Measurements from ENCODE around the gene PLOD2.
A peak's percentile ranks its signal among the peaks of the same experiment; 100 is the strongest.

The PLOD2 gene

DNA sequence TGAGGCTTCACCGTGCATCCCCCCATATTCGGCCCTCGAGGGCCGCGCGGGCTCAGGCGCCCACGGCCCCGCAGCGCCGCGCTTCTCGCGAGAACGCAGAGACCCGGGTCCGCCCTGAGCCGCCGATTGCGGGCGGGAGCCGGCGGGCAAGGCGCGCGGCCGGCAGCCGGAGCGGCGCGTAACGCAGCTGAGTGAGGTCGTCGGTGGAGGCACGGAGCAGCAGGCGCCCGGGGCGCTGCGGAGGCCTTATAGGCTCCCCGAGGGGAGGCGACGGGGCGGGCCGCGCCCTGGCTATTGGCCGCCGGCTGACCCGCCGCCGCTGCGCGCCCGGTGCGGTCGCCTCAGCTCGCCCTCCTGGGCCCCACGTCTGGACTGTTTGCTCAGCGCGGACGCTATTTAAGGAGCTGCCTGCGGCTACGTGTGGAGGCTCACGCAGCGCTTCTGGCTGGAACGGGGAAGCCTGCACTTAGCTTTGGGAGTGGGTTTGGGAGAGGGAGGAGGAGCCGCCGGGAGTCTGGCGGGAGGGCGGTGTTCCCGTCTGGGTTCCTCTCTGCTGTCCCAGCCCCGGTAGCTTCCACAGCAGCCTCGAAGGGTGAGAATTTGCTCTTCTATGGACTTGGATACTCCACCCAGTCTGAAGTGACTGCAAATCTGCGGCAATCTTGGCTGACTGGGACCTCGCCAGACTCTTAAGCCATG lies at the start of gene PLOD2:
Gene PLOD2, minus strand, starts transcription at position 221 of the 699 bp plus-strand sequence. Its CDS starts 195 bp downstream, at position 26.
- peak; percentile 83 for DNase-seq (ENCODE audit: low spot score)

DNA sequence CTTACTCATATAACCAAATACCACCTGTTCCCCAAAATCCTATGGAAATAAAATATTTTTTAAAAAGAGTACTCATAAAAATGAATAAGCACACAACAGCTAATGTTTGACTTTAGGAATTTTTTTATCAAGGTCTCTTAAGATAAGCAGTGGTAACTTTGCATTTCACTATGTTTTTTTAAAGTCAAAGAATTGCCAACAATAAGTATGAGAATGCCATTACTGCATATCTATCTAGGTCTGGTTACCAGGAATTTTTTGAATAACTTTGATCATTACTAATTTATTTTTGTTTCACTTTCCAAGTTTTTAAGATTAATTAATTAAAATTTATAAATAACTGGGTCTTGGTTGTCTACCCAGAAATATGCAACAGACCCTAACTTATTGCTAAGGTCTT lies 48.4 kb upstream of the PLOD2 start:
- DNase-seq (ENCODE audit: low spot score) = no peak

DNA sequence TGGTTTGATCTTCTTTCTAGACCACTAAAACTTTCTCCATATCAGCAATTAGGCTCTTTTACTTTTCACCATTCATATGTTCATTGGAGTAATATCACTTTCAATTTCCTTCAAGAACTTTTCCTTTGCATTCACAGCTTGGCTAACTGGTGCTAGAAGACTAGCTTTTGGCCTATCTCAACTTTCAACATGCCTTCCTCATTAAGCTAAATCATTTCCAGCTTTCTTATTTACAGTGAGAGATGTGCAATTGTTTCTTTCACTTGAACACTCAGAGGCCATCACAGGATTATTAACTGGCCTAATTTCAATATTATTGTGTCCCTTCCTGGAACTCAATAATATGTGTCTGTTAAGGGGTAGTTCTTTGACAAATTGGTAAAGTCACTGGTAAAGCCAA lies 42.8 kb upstream of the PLOD2 start:
- no peak for DNase-seq (ENCODE audit: low spot score)

DNA sequence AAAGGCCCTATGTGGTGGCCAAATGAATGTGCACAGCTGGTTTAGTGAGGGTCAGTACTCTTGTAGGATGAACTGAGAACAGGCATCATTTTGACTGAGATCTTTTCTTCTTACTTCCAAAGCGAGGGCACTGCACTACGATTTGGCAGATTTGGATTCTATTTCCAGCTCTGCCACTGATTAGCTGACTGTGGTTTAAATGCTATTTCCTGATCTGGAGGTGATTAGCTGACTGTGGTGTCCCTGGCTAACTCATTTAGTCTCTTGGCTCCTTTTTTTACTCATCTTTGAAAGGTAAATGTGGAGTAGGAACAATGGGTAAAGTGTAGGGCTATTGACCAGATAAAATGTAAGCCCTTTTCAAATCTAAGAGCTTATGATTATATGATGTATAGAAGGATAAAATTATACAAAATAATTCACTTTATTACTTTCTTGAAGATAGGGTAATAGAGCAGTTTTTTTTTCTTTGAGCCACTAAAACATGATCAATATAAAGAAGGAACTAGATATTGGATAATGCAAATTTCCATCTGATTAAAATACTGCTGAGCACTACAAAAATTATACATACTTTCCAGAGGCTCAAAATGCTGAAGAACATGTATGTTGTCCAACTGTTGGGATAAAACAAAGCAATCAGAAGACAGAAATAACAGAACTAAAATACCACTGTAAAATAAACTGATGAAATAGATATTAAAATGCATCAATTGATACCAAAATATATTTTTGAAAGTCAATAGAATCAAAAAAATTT lies 39.7 kb upstream of the PLOD2 start:
- no peak for DNase-seq (ENCODE audit: low spot score)

DNA sequence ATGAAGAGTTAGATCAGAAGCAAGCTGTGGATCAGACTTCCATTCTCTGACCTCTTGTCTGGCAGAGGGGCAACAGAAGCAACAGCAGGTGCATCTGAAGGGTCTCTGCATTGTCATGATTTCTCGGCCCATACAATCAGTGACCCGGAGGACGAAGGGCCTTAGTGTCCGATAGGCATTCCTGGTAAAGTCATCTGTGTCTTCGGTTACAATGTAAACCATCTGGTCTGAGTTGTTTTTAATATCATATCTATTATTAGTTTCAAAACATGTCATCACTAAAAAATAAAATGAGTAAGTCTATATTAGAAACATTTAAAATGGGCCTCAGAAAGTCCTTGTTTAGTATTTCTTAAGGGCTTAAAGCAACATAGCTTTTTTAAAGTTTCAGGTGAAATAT lies 38.8 kb upstream of the PLOD2 start:
- no peak for DNase-seq (ENCODE audit: low spot score)

DNA sequence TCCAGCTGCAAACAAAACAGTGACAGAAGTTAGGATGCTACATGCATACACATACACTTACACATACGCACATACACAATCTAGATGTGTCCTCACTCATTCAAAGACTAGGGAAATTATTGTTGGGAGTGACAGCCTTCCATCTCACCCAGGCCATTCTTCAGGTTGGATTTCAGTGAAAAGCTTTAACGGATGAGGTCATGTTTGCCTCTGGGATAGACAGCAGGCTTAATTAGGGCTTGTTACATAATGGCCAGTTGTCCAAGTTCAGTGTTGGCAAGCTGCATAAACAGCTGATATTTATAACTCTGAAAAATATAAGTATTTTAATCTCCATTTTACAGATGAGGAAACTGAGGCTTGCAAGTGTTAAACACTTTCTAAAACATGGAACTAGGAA lies 35.8 kb upstream of the PLOD2 start:
- no peak for DNase-seq (ENCODE audit: low spot score)

DNA sequence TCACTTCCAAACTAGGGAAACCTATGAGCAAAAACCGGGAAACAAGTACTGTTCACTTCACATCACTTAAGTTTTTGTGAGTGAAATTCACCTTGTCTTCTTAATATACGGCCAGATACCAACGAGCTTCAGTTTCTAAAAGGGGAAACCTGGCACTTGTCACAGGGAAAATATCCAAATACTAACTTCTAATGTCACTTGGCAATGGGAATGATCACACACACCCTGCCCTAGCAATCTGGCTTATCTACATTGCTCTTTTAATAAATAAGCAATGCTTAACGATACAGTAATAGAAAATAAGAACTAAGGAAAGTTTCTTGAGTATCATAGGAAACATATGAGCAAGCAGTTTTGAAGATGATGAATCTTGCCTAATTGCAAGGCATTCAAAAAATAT lies 34.6 kb upstream of the PLOD2 start:
- no peak for DNase-seq (ENCODE audit: low spot score)

DNA sequence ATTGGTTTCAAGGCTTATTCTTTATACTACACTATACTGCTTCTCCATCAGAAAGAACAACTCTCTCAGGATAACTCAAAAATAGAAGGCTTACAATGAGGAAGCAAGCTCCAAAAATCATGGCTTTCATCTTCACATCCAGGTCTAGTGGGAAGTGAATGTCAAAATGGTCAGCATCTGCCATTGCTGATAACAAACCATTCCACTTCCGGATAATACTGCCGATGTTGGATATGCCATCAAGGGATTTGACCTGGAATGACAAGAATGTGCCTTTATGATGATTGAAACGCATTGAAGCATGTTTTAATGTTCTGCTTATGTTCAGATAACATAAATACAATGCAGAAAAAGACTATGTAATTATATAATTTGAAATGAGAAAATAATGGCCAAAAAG lies 34.0 kb upstream of the PLOD2 start:
- no peak for DNase-seq (ENCODE audit: low spot score)

DNA sequence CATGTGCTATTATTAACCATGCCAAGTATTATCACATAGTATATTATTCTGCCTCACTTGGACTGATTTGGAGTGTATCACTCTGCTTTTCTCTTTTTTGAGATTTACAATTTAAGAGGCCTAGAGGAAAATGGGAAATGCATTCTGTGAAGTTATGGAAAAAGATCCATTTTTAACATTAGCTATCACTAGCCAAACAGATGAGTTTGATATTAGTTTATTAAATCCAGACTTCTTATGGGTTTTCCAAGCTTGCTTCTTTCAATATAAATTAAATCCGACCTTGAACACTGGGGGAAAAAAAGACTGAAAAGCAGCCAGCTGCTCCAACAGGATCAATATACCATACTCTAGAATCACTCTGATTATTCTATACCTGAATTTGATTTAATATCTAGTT lies 30.1 kb upstream of the PLOD2 start:
- no peak for DNase-seq (ENCODE audit: low spot score)

DNA sequence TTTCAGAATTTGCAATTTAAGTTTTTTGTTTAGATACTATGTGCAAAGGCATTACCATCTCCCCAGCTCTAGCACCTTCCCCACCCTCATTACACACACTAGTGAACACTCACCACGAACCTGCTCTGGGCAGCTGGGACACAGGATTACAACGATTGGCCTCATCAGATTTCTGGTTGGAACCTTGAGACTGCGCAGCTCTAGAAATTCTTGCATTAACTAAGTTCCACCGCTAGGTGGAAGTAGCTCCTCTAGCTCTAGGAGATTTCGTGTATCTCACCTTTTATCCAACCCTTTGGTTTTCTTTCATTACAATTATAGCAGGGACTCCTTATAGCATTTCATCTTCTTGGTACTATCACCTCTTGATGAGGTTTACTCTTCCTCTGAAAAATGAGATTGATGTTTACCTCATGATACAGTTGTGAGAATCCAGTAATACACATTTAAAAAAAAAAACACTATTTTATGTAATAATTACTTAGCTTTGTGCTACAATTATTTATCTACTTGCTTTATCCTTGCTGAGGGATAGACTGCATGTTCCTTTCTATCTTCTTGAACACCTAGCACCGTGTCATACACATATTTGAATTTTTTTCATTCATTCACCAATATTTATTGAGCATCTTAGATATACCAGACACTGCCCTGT lies 28.7 kb upstream of the PLOD2 start:
- DNase-seq (ENCODE audit: low spot score) = peak; percentile 71

DNA sequence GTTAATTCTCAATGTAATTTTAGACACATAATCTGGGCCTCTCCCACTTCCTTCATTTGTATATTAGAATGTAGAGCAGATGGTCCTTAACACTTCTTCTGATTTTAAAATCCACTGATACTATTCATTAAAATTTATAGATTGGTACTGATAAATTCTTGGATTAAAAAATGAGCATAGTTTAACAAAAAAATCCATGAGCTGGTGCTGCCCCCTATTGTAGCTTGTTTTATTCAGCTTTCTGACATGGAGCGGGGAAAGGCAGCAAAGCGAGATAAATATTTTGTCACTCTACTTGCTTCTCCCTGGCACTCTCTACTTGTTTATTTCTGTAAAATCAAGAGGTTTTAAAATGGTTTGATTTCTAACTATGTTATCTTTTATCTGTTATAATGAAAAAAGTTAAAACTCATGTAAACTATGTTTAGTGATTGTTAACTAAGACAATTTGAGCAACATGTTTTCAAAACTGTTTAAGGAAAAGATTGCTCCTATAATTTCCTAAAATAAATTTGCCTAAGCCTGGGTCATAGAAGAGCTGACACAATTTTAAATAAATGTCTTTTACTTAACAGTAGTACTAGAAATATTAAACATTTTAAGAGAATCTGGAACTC lies 26.5 kb upstream of the PLOD2 start:
- peak; percentile 14 for DNase-seq (ENCODE audit: low spot score)

DNA sequence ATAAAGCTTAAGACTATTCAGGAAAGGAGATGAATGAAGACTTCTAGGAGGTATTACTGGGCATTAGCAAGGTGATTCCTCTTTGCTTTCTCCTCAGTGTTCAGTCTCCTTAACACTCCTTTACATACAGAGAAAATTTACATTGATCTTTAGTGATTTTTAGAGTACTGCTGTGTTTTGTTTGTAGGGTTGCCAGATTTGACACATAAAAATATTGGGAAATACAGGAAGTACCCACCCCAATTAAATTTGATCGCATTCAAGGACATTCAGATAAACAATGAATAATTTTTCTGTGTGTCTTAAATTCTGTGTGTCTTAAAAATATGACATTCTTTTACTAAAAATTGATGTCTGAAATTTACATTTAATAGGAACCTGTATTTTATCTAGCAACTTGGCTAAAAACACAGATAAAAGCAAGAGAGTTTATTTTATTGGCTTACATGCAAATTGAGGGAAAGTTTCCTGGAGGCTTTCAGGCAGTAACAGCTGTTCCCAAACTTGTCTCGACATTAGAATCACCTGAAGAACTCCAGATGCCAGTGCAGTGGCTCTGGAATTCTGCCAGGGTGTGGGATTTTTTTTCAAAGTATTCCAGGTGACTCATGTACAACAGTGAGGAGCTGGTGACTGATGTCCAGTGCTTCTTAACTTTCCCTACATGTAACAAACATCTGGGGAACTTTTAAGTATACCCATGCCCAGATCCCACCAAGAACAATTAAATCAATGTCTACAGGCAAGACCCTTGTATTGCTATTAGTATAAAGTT lies 23.4 kb upstream of the PLOD2 start:
- no peak for DNase-seq (ENCODE audit: low spot score)

DNA sequence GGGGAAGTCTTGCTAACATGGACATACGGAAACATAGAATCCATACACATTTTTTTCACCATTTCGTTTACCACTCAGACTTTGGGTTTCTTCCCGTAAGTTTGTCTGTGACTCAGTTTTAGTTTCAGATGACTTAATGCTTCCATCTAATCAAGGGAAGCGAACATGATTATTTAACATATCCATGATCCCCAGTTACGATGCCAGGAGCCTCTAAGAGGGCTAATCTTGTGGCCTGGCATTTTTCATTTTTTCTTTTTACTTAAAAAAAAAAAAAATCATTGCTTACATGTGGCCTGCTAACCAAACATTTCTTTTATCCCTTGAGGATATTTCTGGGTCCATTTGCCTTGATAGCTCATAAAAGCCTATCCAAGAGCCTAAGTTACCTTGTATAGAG lies 20.2 kb upstream of the PLOD2 start:
- DNase-seq (ENCODE audit: low spot score) = no peak

DNA sequence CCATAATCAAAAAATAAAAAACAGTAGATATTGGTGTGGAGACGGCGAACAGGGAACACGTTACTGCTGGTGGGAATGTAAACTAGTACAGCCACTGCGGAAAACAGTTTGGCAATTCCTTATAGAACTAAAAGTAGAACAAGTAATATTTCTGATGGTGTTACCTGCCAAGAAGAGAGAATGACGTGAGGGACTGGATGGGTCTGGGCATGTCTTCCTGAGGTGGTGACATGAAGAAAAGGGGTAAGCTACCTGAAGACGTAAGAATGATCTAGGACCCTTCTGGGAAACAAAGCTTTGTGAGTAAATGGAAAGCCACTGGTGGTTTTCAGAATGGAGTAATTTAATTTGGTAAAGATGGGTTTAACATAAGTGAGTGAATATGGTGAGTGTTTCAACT lies 19.4 kb upstream of the PLOD2 start:
- no peak for DNase-seq (ENCODE audit: low spot score)

DNA sequence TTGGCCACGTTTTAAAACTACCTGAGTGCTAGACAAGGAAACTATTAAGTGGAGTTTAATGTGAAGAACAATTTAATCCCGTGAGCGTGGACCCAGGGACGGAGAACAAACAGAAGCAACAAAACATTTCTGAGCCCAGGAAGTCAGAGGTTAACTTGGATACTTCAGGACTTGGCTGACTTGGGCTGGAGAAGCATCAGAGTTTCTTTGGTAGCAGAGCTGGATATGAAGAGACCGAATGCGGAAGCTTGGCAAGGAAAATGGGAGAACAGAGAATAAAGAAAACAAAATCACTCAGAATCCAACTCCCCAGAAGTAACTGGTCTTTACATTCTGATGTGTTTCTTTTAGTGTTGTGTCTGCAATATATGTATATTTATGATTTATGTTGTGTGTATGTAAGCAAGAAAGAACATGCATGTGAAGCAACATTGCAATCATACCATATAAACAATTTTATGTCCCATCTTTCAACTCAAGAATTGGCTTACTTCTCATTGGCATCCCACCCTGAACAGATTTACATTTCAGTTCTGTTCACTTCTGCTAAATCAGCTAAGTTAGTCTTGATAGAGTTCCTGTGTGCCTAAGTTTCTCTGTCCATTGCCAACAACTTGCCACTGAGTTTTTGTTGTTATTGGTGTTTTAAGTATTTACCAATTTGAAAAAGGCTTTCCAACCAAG lies 17.2 kb upstream of the PLOD2 start:
- no peak for DNase-seq (ENCODE audit: low spot score)

DNA sequence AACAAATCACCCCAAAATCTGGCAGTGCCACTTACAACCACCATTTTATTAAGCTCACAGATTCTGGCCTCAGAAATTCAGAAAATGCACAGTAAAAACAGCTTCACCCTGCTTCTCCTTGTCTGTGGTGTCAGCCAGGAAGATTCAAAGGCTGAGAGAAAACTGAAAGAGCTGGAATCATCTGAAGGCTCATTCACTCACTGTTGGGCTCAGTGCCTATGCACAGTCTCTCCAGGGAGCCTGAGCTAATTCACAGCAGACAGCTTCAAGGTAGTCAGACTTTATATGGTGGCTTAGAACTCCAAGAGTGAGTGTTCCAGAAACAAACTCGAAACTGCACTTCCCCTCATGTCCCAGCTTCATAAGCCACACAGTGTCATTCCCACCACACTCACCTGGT lies 16.5 kb upstream of the PLOD2 start:
- no peak for DNase-seq (ENCODE audit: low spot score)

DNA sequence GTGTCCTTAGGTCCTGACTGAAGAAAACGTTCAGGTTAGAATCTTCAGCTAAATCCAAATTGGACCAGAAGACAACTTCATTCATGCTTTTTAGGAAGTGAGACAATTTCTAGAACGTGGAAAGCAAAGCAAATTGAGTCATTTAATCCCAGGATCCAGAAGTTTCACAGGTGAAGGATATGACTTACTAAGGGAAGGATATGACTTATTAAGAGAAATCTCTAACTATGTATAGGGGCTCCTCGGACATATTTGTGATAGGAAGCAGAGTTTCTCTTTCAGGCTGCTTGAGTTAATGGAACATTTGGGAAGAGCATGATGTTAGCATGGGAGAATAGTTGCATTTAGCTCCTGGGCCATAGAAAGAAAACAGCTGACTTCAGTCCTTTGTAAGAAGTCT lies 16.1 kb upstream of the PLOD2 start:
- no peak for DNase-seq (ENCODE audit: low spot score)

DNA sequence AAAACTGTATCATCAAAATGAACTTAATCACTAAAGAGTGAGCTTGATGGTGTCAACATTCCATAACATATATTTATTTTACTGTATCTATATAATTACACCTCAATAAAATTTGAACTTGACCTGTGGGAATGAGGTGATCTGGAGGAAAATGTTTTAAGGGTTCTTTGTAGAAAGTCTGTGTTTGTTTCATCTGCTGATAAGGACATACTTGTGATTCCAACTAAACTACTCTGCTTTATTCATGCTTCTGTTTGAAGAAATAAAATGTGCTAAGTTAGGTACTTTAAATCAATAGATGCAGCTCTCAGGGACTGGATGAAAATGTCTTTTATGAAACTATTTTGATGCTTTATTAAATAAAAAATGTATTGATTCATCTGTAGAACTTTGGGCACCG lies 11.6 kb upstream of the PLOD2 start:
- DNase-seq (ENCODE audit: low spot score) = no peak

DNA sequence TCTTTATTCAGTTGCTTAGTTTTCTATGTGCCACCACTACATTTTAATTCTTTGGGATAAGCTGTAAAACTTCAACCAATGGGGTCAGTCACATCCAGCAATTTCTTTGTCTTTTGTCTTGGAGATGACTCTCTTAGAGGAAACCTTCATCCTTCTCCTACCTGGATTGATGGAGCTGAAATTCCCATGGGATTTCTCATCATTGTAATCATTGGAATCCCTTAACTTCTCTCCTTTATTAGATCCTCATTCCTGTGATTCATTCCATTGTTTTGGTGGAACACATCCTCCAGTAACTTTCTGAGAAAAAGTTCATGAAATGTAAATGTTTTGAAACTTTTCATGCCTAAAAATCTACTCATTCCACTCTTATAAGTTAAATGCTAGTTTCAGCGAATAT lies 9.6 kb upstream of the PLOD2 start:
- no peak for DNase-seq (ENCODE audit: low spot score)

DNA sequence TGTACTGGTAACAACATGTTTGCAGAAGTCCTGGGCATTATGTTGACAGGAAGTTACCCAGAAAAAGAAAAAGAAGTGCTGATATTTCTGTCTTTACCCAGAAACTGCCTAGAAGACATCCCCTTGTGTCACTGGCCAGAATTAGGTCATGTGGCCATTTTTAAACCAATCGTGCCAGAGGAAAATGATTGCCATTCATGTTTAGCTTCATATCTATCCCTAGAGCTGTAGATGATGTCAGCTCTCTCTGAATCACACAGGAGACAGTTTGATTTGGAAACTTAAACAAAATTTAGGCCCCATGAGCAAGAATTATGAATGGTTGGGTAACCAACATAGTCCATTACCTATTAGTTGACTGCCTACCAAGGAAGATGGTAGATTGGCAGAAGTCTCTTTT lies 8.9 kb upstream of the PLOD2 start:
- no peak for DNase-seq (ENCODE audit: low spot score)

DNA sequence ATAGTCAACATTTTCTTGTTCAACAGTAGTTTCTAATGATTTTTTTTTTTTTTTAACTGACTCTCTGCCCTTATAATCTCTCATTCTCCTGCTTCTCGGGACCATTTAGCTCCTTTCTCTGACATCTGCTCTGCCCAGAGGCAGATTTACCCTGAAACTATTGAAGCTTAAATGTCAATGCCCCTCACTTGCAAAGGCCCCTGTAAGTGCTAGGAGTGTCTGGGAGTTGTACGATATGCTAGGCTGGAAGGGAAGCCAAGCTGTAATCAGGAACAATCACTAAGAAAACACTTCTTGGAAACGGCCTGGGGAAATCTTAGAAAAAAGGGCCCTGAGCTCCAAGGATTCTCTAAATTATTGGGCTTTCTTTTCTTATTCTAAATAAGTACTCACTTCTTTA lies 5.8 kb upstream of the PLOD2 start:
- DNase-seq (ENCODE audit: low spot score) = no peak

DNA sequence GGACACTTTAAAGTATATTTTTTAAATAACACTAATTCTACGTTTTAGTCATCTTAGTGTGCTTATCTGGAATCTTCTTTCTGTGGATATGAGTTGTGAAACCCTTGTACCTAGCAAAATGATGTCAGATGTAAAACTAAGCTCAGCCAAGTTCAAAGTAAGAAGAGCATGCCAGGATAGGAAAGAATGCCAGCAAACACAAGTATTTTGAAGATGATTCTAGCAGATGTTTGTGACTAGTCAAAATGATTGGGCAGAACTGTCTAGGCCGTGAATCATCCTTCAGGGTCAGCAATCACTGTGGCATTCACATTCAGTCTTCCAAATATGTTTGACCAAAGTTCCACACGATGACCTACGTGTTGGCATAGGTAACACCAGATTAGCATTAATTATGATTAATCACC lies 5.4 kb upstream of the PLOD2 start:
- no peak for DNase-seq (ENCODE audit: low spot score)
